ENCODE results near the gene CSDE1.
"Not testable (repeated sequence)": the region's sequence is repeated elsewhere in the genome, so short reads cannot be mapped to it uniquely, and the experiment has no call there.

CSDE1 gene

GRCh38 chr1:114757455-114758255 is at the start of gene CSDE1:
TSS of gene CSDE1 (minus strand) at chr1:114757984. CDS start at chr1:114739890, 18,094 bp downstream.
- DNase-seq (ENCODE audit: low spot score): peak; percentile 98

GRCh38 chr1:114804449-114804848 is 46.7 kb upstream of the CSDE1 start:
- DNase-seq (ENCODE audit: low spot score): not testable (repeated sequence)

GRCh38 chr1:114803001-114803400 is 45.2 kb upstream of the CSDE1 start:
- DNase-seq (ENCODE audit: low spot score): no peak

- DNase-seq (ENCODE audit: low spot score): no peak
Observed at GRCh38 chr1:114794038-114794437, 36.3 kb upstream of the CSDE1 start.

- not testable (repeated sequence) for DNase-seq (ENCODE audit: low spot score)
Observed at GRCh38 chr1:114790581-114790980, 32.8 kb upstream of the CSDE1 start.

- DNase-seq (ENCODE audit: low spot score): not testable (repeated sequence)
Observed at GRCh38 chr1:114786440-114786839, 28.7 kb upstream of the CSDE1 start.

- no peak for DNase-seq (ENCODE audit: low spot score)
Observed at GRCh38 chr1:114782476-114782875, 24.7 kb upstream of the CSDE1 start.

- DNase-seq (ENCODE audit: low spot score): peak; percentile 95
Observed at GRCh38 chr1:114780344-114781226, 22.8 kb upstream of the CSDE1 start, which contains the start of gene SIKE1. TSS of gene SIKE1 (minus strand) at chr1:114780685. CDS start at chr1:114780607, 78 bp downstream.

- no peak for DNase-seq (ENCODE audit: low spot score)
Observed at GRCh38 chr1:114779722-114780121, 21.9 kb upstream of the CSDE1 start.

- DNase-seq (ENCODE audit: low spot score): not testable (repeated sequence)
Observed at GRCh38 chr1:114776726-114777125, 18.9 kb upstream of the CSDE1 start.

- no peak for DNase-seq (ENCODE audit: low spot score)
Observed at GRCh38 chr1:114771992-114772391, 14.2 kb upstream of the CSDE1 start.

GRCh38 chr1:114770989-114771388 is 13.2 kb upstream of the CSDE1 start:
- no peak for DNase-seq (ENCODE audit: low spot score)

- DNase-seq (ENCODE audit: low spot score): no peak
Observed at GRCh38 chr1:114764689-114765088, 6.9 kb upstream of the CSDE1 start.

- DNase-seq (ENCODE audit: low spot score): no peak
Observed at GRCh38 chr1:114758256-114758832, 560 bp upstream of the CSDE1 start.

- DNase-seq (ENCODE audit: low spot score): no peak
Observed at GRCh38 chr1:114756949-114757454, 782 bp downstream of the CSDE1 start.

- DNase-seq (ENCODE audit: low spot score): no peak
Observed at GRCh38 chr1:114756009-114756892, 1.5 kb downstream of the CSDE1 start.

- DNase-seq (ENCODE audit: low spot score): no peak
Observed at GRCh38 chr1:114755006-114755931, 2.5 kb downstream of the CSDE1 start.

- DNase-seq (ENCODE audit: low spot score): not testable (repeated sequence)
Observed at GRCh38 chr1:114753702-114754101, 4.1 kb downstream of the CSDE1 start.

- no peak for DNase-seq (ENCODE audit: low spot score)
Observed at GRCh38 chr1:114753143-114753542, 4.6 kb downstream of the CSDE1 start.

- no peak for DNase-seq (ENCODE audit: low spot score)
Observed at GRCh38 chr1:114750780-114751179, 7.0 kb downstream of the CSDE1 start.

Data from CD4-positive, alpha-beta T cell treated with Interleukin-2 at 100 ng/mL for 4 hours (primary cell).